PC-3 (cell line): Measurements from ENCODE around the gene NENF. TPM values are rescaled to one million over a fixed set of nuclear protein-coding genes. Genes with fewer than 3 reads are reported as not detected.

Experiments
- ATAC-seq: fragments of 200-7000 bp; cut with Tn5 transposase; 2 replicates; pipeline ENCODE4 v1.9.1; 2020; ENCODE audit warnings: mild to moderate bottlenecking, moderate library complexity
- BruUV-seq: library from RNA; stranded (reverse); fragments of 400-500 nt; replicated peaks from 2 replicates; lab custom pipeline; 2021; lab: Mats Ljungman, UMichigan
- CTCF ChIA-PET: fragments of 300-600 bp; sonication (Branson Sonifier 250); formaldehyde crosslinking; loops from one replicate; lab custom pipeline; 2022; ENCODE audit warnings: antibody characterized with exemption; lab: Charles Lee
- POLR2A ChIA-PET: fragments of 300-600 bp; sonication (Branson Sonifier 250); formaldehyde crosslinking; loops from one replicate; lab custom pipeline; 2022; ENCODE audit warnings: antibody characterized with exemption; ENCODE audit not compliant: unreplicated experiment; lab: Charles Lee
- DNase-seq: peaks from one replicate; pipeline ENCODE4 v3.0.0-alpha.2; 2015
- H2AFZ ChIP-seq: fragments of 300-600 bp; sonication (generic); 2 replicates; pipeline ENCODE4 v1.6.0; 2016; ENCODE audit warnings: antibody characterized with exemption, low read length
- H3F3A ChIP-seq: fragments of 300-600 bp; sonication (generic); one replicate; pipeline ENCODE4 v1.6.0; 2017; ENCODE audit warnings: antibody characterized with exemption, low read length, control low read depth, mild to moderate bottlenecking; ENCODE audit not compliant: unreplicated experiment
- H3K27ac ChIP-seq: fragments of 300-600 bp; sonication (generic); 2 replicates; pipeline ENCODE4 v1.5.1; 2016; ENCODE audit warnings: mild to moderate bottlenecking, low read length
- H3K27me3 ChIP-seq: fragments of 300-600 bp; sonication (generic); 2 replicates; pipeline ENCODE4 v1.6.1; 2016; ENCODE audit warnings: low read length, mixed read lengths
- H3K36me3 ChIP-seq: fragments of 300-600 bp; sonication (generic); 2 replicates; pipeline ENCODE4 v1.6.1; 2016; ENCODE audit warnings: low read depth, mixed run types, low read length, mixed read lengths
- H3K4me1 ChIP-seq: fragments of 300-600 bp; sonication (generic); 2 replicates; pipeline ENCODE4 v1.5.1; 2016; ENCODE audit warnings: low read length; ENCODE audit not compliant: insufficient read depth
- H3K4me2 ChIP-seq: fragments of 300-600 bp; sonication (generic); 2 replicates; pipeline ENCODE4 v1.6.0; 2016; ENCODE audit warnings: low read length
- H3K4me3 ChIP-seq: fragments of 300-600 bp; sonication (generic); 2 replicates; pipeline ENCODE4 v1.5.1; 2016; ENCODE audit warnings: mild to moderate bottlenecking, low read length, mixed read lengths
- H3K79me2 ChIP-seq: fragments of 300-600 bp; sonication (generic); 2 replicates; pipeline ENCODE4 v1.6.1; 2017; ENCODE audit warnings: low read length, mixed read lengths
- H3K9ac ChIP-seq: fragments of 300-600 bp; sonication (generic); 2 replicates; pipeline ENCODE4 v1.6.0; 2016; ENCODE audit warnings: mild to moderate bottlenecking, low read length
- H3K9me2 ChIP-seq: fragments of 300-600 bp; sonication (generic); replicated peaks from 2 replicates; pipeline ENCODE4 v1.6.1; 2016; ENCODE audit warnings: mixed run types, low read length, mixed read lengths
- H3K9me3 ChIP-seq: fragments of 300-600 bp; sonication (generic); 2 replicates; pipeline ENCODE4 v1.6.1; 2016; ENCODE audit warnings: low read length, mixed read lengths
- H4K20me1 ChIP-seq: fragments of 300-600 bp; sonication (generic); 2 replicates; pipeline ENCODE4 v1.6.1; 2016; ENCODE audit warnings: low read length, mixed read lengths
- EZH2 ChIP-seq: fragments of 300-600 bp; sonication (generic); IDR thresholded peaks from one replicate; pipeline ENCODE4 v1.6.1; 2017; ENCODE audit warnings: antibody characterized with exemption, mild to moderate bottlenecking, low read length; ENCODE audit not compliant: unreplicated experiment
- EZH2phosphoT487 ChIP-seq: fragments of 300-600 bp; sonication (generic); IDR thresholded peaks from 2 replicates; pipeline ENCODE4 v1.6.1; 2018; ENCODE audit warnings: mild to moderate bottlenecking, antibody characterized with exemption, low read length, borderline replicate concordance
- intact Hi-C: fragments of 100-400 bp; cut with micrococcal nuclease; formaldehyde crosslinking; loops from 2 replicates; pipeline ENCODE4 v1.9.0; 2023
- total RNA-seq: library from RNA; depleted of rRNA; stranded (reverse); fragments of >200 nt; gene quantifications from 2 replicates; pipeline ENCODE4 v1.2.3, GENCODE V29; 2014
- TF ChIP-seq, protein P1 (sequence below): fragments of 300-600 bp; sonication (generic); conservative IDR thresholded peaks from 2 replicates; pipeline ENCODE4 v1.5.1; 2017; ENCODE audit warnings: antibody characterized with exemption, low read depth, mild to moderate bottlenecking, low read length

Gene NENF
- total RNA-seq, 1 experiment from 2014 or later = 161 TPM

DNA sequence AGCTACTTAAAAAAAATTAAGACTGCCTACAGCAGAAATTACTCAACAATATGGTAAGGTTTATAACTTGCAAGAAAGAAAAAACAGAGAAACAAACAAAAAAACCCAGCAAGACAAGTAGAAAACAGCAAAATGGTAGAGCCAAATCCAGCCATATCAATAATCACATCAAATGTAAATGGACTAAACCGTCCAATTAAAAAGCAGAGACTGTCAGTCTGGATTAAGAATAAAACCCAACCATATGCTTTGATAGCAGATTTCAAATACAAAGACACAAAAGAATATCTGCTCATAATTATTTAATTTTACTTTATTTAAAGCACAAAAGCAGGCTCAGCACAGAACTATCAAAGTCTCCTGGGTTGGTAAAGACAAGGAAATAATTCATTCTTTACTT lies 35.5 kb upstream of the NENF start:
- no peak for TF ChIP-seq EZH2phosphoT487
- TF ChIP-seq EZH2 = no peak
- TF ChIP-seq, protein P1, sequence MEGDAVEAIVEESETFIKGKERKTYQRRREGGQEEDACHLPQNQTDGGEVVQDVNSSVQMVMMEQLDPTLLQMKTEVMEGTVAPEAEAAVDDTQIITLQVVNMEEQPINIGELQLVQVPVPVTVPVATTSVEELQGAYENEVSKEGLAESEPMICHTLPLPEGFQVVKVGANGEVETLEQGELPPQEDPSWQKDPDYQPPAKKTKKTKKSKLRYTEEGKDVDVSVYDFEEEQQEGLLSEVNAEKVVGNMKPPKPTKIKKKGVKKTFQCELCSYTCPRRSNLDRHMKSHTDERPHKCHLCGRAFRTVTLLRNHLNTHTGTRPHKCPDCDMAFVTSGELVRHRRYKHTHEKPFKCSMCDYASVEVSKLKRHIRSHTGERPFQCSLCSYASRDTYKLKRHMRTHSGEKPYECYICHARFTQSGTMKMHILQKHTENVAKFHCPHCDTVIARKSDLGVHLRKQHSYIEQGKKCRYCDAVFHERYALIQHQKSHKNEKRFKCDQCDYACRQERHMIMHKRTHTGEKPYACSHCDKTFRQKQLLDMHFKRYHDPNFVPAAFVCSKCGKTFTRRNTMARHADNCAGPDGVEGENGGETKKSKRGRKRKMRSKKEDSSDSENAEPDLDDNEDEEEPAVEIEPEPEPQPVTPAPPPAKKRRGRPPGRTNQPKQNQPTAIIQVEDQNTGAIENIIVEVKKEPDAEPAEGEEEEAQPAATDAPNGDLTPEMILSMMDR = no peak
- H3K79me2 ChIP-seq = peaks cover 6% of the 10 kb centered on the region; the same call in 1 of the 2 replicates
- peaks cover 12% of the 10 kb centered on the region for H3K9me3 ChIP-seq
- no peak overlapping the region for H3K27ac ChIP-seq
- H3K9ac ChIP-seq = no peak overlapping the region
- intact Hi-C loops = no loop called here
- ChIA-PET POLR2A (no interaction called here), CTCF (no interaction called here)
- H3K36me3 ChIP-seq = peaks cover 39% of the 10 kb centered on the region
- H3K4me1 ChIP-seq = peaks cover 4% of the 10 kb centered on the region
- DNase-seq (no peak), ATAC-seq (no peak)
- H3K9me2 ChIP-seq = no peaks in the 10 kb centered on the region
- no peak overlapping the region for H3K4me2 ChIP-seq
- H2AFZ ChIP-seq = no peak overlapping the region
- no TSS peak for BruUV-seq
- no peak overlapping the region for H3K4me3 ChIP-seq
- H3K27me3 ChIP-seq = no peaks in the 10 kb centered on the region
- no peaks in the 10 kb centered on the region for H4K20me1 ChIP-seq
- no peaks in the 10 kb centered on the region for H3F3A ChIP-seq

DNA sequence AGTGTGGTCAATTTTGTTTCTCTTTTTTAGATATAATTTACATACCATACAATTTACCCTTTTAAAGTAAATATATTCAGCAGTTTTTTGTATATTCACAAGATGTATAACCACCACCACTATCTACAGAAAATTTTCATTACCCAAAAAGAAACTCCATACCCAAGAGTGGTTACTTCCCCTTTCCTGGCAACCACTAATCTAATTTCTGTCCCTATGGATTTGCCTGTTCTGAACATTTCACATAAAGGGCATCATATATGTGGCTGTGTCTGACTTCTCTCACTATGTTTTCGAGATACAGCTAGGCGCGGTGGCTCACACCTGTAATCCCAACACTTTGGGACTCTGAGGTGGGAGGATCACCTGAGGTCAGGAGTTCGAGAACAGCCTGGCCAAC lies 31.7 kb upstream of the NENF start:
- no peak overlapping the region for H3K4me2 ChIP-seq
- peaks cover 15% of the 10 kb centered on the region for H3K4me1 ChIP-seq
- H3K9me3 ChIP-seq = peaks cover 12% of the 10 kb centered on the region
- intact Hi-C loops = no loop called here
- H2AFZ ChIP-seq = no peak overlapping the region
- no peak overlapping the region for H3K4me3 ChIP-seq
- H3K27ac ChIP-seq = no peak overlapping the region
- H3F3A ChIP-seq = no peaks in the 10 kb centered on the region
- no peak for ATAC-seq
- peaks cover 46% of the 10 kb centered on the region for H3K36me3 ChIP-seq
- POLR2A ChIA-PET = no interaction called here
- BruUV-seq = no TSS peak
- CTCF ChIA-PET = no interaction called here
- no peaks in the 10 kb centered on the region for H3K27me3 ChIP-seq
- H3K9ac ChIP-seq = no peak overlapping the region
- H3K9me2 ChIP-seq = no peaks in the 10 kb centered on the region
- TF ChIP-seq EZH2phosphoT487 = no peak
- TF ChIP-seq, protein P1 = no peak
- TF ChIP-seq EZH2 = no peak
- no peaks in the 10 kb centered on the region for H4K20me1 ChIP-seq
- DNase-seq = no peak
- peaks cover 6% of the 10 kb centered on the region; the same call in 1 of the 2 replicates for H3K79me2 ChIP-seq

DNA sequence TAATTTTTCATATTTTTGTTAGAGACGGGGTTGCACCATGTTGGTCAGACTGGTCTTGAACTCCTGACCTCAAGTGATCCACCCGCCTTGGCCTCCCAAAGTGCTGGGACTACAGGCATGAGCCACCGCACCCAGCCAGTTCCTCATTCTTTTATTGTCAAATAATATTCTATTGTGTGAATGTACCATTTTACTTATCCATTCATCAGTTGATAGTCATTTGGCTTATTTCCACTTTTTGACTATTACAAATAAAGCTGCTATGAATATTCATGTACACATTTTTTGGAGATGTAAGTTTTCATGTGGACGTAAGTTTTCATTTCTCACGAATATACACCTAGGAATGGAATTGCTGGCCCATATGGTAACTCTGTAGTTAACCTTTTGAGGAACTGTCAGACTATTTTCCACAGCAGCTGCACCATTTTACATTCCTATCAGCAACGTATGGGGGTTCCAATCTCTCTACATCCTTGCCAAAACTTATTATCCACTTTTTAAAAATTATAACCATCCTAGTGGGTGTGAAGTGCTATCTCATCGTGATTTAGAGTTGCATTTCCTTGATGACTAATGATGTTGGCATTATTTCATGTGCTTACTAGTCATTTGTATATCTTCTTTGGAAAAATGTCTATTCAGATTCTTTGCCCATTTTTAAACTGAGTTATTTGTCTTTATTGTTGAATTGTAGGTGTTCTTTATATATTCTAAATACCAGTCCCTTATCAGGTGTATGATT lies 30.7 kb upstream of the NENF start:
- POLR2A ChIA-PET = no interaction called here
- CTCF ChIA-PET = no interaction called here
- peaks cover 6% of the 10 kb centered on the region for H3K9me3 ChIP-seq
- H3K4me1 ChIP-seq = peaks cover 15% of the 10 kb centered on the region
- H4K20me1 ChIP-seq = no peaks in the 10 kb centered on the region
- H3K27ac ChIP-seq = 0 out of 2 replicates have a peak overlapping the region, but pooled peaks have one; percentile 15
- no peak overlapping the region for H3K4me3 ChIP-seq
- H3K9me2 ChIP-seq = no peaks in the 10 kb centered on the region
- H3K4me2 ChIP-seq = no peak overlapping the region
- no peak overlapping the region for H3K9ac ChIP-seq
- H3F3A ChIP-seq = no peaks in the 10 kb centered on the region
- no peaks in the 10 kb centered on the region; the same call in 1 of the 2 replicates for H3K79me2 ChIP-seq
- H2AFZ ChIP-seq = no peak overlapping the region
- H3K36me3 ChIP-seq = peaks cover 44% of the 10 kb centered on the region
- peak; percentile 85 for DNase-seq
- TF ChIP-seq, protein P1 = no peak
- TF ChIP-seq EZH2phosphoT487 (no peak), EZH2 (no peak)
- no peaks in the 10 kb centered on the region for H3K27me3 ChIP-seq
- ATAC-seq = peak; percentile 88
- intact Hi-C loops = no loop called here
- no TSS peak for BruUV-seq
